ENCODE measurements around the gene TIMMDC1.
A peak's percentile ranks its signal among the peaks of the same experiment; 100 is the strongest.

DNA sequence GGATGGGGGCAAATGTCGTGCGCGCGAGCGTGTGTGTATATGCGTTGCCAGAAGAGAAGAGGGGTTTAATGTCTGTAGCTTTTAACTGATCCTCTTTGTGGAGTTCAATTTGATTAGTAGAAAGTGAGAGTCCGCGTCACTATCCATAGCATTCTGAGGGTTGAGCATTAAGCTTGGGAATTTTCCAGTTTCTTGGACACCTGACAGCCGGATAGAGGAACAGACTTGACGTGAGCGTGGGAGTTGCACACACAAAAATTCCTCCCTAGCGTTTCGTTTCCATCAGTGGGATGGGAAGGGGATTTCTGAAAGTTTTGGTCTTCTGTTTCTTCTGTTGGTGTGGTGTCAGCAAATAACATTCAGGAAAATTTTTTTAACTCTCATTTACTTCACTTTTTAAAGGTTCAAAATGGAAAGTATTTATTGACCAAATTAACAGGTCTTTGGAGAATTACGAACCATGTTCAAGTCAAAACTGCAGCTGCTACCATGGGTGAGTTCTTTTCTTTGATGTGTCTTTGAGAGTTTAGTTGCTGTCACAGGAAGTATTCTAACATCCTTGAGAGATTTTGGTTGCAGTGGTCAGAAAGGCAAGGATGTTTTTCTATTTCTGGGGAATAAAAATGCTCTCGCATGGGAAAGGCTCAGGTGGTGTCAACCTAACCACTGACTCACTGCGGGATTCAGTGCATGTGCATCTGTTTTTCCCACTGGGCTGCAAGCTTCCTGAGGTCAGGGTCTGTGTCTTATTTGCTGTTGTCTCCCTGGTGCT, 28.7 kb upstream of the TIMMDC1 start:
- peak; percentile 30; the same call in 1 of the 2 replicates for TF ChIP-seq CTCF (conservative IDR thresholded peaks at IDR 0.05)
- no peak for TF ChIP-seq ZFX (IDR thresholded peaks at IDR 0.05)

Data from C4-2B (cell line).